NCI-H226 (cell line): Measurements from ENCODE around the gene PRDM5.
A peak's percentile ranks its signal among the peaks of the same experiment; 100 is the strongest.

ENCODE experiments used
- DNase-seq: peaks from one replicate; pipeline ENCODE4 v3.0.0-alpha.2; 2015

Gene PRDM5

GRCh38 chr4:120853161-120853935 lies 69.2 kb downstream of the PRDM5 start:
- no peak for DNase-seq

- DNase-seq: peak; percentile 31
These were observed 72.4 kb downstream of the PRDM5 start for GRCh38 chr4:120850018-120850599.

- no peak for DNase-seq
These were observed 75.4 kb downstream of the PRDM5 start for GRCh38 chr4:120847019-120847582.

- no peak for DNase-seq
These were observed 78.0 kb downstream of the PRDM5 start for GRCh38 chr4:120844528-120844921.

GRCh38 chr4:120843849-120844527 lies 78.5 kb downstream of the PRDM5 start:
- no peak for DNase-seq

DNA sequence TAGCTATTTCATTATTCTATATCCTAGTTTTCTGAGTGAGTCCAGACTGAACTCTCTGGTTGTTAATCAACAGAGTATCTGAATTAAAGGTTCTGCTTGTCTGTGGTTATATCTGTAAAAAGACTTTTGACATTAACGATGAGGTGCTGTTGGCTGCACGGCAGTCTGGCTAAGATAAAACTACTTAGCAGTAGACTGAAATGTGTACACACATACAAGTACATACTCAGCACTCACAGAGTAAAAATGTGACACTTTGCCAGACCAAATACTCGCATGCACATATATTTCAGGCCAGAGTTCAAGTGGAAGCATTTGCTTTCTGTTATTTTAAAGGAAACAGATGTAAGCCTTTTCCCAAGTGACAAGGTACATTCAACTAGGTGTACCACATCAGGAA lies 80.5 kb downstream of the PRDM5 start:
- DNase-seq: no peak

DNA sequence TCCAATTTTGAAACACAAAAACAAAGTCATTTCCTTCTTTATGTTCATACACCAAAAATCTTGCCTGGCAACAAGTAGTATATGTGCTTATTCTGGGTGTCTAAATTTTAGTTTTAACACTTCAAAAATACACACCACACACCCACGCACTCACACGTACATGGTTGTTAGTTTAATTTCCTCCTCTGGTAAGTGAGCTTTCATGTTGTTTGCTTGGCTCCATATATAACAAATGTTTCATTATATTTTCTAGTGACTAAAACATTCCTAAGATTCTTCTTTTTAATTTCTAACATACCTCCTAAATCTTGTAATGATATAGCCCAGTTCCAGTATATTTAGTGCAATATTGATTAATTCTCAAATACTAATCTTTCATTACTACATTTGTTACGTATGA lies 80.9 kb downstream of the PRDM5 start:
- DNase-seq: no peak

DNA sequence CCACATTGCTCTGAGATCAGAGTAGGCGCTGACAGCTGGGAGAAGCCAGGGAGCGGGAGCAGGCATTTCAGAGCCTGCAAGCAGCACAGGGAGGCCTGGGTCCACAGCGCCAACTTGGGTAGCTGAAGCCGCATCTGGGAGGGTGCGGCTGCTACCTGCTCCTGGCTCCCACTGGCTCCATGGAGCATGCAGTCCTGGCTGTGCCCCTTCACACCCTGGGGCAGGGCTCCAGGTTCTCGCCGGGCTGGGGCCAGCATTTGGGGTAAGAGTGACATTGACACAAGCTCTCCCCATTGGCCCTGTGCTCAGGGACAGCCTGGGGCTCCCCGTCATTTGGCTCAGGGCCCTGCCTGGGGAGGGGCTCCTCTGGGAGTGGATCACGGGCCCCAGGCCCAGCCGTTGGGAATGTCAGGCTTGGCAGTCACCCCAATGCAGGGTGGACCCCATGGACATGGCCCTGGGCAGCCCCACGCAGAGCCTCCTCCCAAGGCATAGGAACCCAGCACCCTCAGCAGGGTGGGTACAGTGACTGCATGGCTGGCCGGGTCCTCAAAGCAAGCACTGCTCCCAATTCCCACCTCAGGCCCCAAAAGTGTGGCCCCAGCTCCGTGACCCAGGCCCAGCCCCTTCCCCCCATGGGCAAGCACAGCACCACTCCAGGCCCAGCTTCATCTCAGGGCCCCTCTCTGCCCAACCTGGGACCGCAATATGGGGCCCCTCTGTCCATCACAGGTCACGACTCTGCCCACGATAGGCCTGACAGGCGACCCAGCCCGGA lies 82.4 kb downstream of the PRDM5 start:
- no peak for DNase-seq

- no peak for DNase-seq
These were observed 83.1 kb downstream of the PRDM5 start for GRCh38 chr4:120839334-120839973.

DNA sequence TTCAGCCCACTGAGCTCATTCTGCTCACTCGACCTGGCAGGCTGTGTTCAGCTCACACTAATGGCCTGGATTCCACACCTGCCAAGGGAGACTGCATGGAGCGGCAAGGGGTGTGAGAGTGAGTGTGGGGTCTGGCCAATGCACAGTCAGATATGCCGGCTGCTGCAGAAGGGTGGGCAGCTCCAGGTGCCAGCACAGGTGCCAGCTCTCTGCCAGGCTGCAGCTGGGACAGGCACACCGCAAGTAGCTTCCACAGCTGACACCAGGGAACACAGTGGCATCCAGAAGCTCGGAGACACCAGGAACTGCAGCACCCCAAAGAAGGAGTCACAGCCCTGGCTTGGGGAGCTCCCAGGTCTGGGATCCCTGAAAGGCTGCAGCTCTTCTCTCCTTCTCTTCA lies 83.7 kb downstream of the PRDM5 start:
- no peak for DNase-seq

GRCh38 chr4:120837656-120838055 lies 84.9 kb downstream of the PRDM5 start:
- no peak for DNase-seq

GRCh38 chr4:120835342-120835741 lies 87.2 kb downstream of the PRDM5 start:
- DNase-seq: no peak

GRCh38 chr4:120830204-120830603 lies 92.3 kb downstream of the PRDM5 start:
- DNase-seq: no peak

DNA sequence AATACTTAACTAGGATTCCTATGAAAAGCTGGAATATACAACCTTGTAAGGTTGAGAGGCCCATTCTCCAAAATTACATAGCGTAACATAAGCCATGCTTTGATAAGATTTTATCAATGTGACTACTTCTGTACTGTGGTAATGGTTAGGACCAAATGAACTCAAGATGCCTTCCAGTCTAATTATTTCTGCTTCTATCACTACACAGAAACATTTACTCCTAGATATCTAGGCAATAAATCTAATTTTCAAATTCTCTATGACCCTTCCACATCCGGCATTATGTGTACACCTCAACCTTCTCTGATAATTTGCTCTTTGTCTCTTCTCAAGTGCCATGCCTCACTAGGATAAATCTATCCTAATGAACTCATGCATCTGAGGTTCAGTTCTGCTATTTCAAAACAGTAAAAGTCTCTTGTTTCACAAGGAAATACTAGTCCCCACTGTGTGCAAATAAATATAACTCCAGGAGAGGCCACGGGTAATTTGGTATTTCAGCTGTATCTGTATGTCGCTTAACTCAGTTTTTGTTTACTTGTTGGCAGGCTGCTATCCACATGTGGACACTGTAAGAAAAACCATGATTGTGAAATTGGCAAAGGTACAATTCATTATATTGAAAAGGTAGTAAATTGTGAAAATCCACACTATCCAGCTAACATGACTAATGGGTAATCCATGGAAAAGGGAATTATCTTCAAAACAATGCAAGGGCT lies 93.3 kb downstream of the PRDM5 start:
- DNase-seq: no peak

DNA sequence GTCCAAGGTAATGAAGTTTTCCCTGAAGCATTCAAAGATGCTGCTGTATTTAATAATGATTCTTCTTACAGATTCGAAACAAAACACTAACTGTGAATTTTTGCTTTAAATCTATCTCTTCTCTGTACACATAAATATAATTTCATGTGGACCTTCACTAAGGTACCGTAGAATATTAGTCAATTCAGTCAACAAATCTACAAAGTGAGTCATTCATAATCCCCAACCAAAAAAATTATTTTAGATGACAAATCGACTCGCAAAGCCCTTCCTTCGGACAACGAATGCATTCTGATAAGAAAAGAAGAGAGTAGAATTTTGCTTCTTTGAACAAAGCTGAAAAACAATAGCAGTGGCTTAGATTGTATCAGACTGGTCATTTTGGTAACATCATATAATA lies 95.7 kb downstream of the PRDM5 start:
- no peak for DNase-seq

- DNase-seq: no peak
These were observed 96.1 kb downstream of the PRDM5 start for GRCh38 chr4:120826449-120826848.

GRCh38 chr4:120824946-120825345 lies 97.6 kb downstream of the PRDM5 start:
- no peak for DNase-seq

DNA sequence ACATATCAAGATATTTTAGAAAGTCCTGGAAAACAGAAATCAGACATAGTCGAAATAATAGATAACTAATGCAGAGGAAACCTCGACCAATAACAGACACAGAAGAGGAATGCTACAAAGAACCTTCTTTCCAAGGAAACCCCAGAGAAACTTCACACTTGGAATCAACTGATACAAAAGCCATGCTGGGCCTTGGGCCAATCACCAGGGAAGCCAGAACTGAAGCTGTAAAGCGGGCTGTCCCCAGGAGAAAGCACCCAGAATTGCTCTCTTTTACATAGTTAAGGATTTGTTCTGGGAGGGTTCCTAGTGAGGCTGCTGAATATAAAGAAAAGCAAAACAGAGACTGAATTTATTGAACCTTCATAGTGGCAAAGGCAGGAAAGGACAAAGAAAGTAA lies 100.5 kb downstream of the PRDM5 start:
- no peak for DNase-seq

DNA sequence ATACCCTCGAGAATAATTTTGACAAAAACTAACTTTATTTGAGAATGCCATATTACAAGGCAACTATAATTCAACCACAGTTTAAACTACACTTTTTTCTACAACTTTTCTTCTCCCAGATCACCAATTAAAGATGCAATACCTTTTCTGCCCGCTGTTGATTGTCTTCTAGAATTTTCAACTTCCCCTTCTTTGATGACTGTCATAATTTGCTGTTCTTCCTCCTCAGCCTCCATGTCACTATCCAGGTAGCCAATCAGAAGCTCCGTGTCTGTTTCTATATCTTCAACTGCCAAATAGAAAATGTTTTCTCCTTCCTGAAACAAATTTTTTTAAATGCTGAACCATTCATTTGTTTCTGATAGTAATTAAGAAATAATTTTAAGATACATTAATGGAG lies 101.5 kb downstream of the PRDM5 start:
- DNase-seq: no peak

- no peak for DNase-seq
These were observed 102.6 kb downstream of the PRDM5 start for GRCh38 chr4:120819805-120820437.

- no peak for DNase-seq
These were observed 106.1 kb downstream of the PRDM5 start for GRCh38 chr4:120816296-120816965.
